ENCODE measurements around the gene RBPMS2.

RBPMS2 gene

GRCh38 chr15:64783796-64784195 lies 8.4 kb upstream of the RBPMS2 start:
- DNase-seq (ENCODE audit: low read depth): no peak

GRCh38 chr15:64782751-64783150 lies 7.4 kb upstream of the RBPMS2 start:
- DNase-seq (ENCODE audit: low read depth): no peak

GRCh38 chr15:64781299-64781698 lies 5.9 kb upstream of the RBPMS2 start:
- DNase-seq (ENCODE audit: low read depth): no peak

GRCh38 chr15:64780600-64781156 lies 5.3 kb upstream of the RBPMS2 start:
- no peak for DNase-seq (ENCODE audit: low read depth)

GRCh38 chr15:64779630-64780029 lies 4.2 kb upstream of the RBPMS2 start:
- DNase-seq (ENCODE audit: low read depth): no peak

- no peak for DNase-seq (ENCODE audit: low read depth)
These were observed 3.6 kb upstream of the RBPMS2 start for GRCh38 chr15:64779024-64779423.

- no peak for DNase-seq (ENCODE audit: low read depth)
These were observed 1.0 kb upstream of the RBPMS2 start for GRCh38 chr15:64776402-64776786.

- no peak for DNase-seq (ENCODE audit: low read depth)
These were observed 528 bp downstream of the RBPMS2 start for GRCh38 chr15:64774629-64775493.

GRCh38 chr15:64774037-64774628 lies 1.3 kb downstream of the RBPMS2 start:
- DNase-seq (ENCODE audit: low read depth): no peak

- no peak for DNase-seq (ENCODE audit: low read depth)
These were observed 1.8 kb downstream of the RBPMS2 start for GRCh38 chr15:64773606-64774005.

- no peak for DNase-seq (ENCODE audit: low read depth)
These were observed 2.4 kb downstream of the RBPMS2 start for GRCh38 chr15:64772964-64773363.

- no peak for DNase-seq (ENCODE audit: low read depth)
These were observed 2.9 kb downstream of the RBPMS2 start for GRCh38 chr15:64772488-64772887.

GRCh38 chr15:64770626-64771025 lies 4.8 kb downstream of the RBPMS2 start:
- DNase-seq (ENCODE audit: low read depth): no peak

GRCh38 chr15:64767203-64767602 lies 8.2 kb downstream of the RBPMS2 start:
- DNase-seq (ENCODE audit: low read depth): no peak

- no peak for DNase-seq (ENCODE audit: low read depth)
These were observed 9.3 kb downstream of the RBPMS2 start for GRCh38 chr15:64766058-64766457.

- no peak for DNase-seq (ENCODE audit: low read depth)
These were observed 11.5 kb downstream of the RBPMS2 start for GRCh38 chr15:64763874-64764273.

GRCh38 chr15:64763462-64763861 lies 11.9 kb downstream of the RBPMS2 start:
- DNase-seq (ENCODE audit: low read depth): no peak

- DNase-seq (ENCODE audit: low read depth): no peak
These were observed 12.4 kb downstream of the RBPMS2 start for GRCh38 chr15:64763021-64763420.

- DNase-seq (ENCODE audit: low read depth): no peak
These were observed 12.8 kb downstream of the RBPMS2 start for GRCh38 chr15:64762546-64762945.

- no peak for DNase-seq (ENCODE audit: low read depth)
These were observed 14.2 kb downstream of the RBPMS2 start for GRCh38 chr15:64761156-64761555.

- no peak for DNase-seq (ENCODE audit: low read depth)
These were observed 15.3 kb downstream of the RBPMS2 start for GRCh38 chr15:64760056-64760455.

- no peak for DNase-seq (ENCODE audit: low read depth)
These were observed 19.9 kb downstream of the RBPMS2 start for GRCh38 chr15:64755427-64755940.
